HT1080 (cell line): ENCODE results near the gene CTBP2. TPM values are rescaled to one million over a fixed set of nuclear protein-coding genes. Genes with fewer than 3 reads are reported as not detected.

ENCODE experiments used
- DNase-seq: peaks from one replicate; pipeline ENCODE4 v3.0.0-alpha.2; 2015; ENCODE audit warnings: low read depth
- total RNA-seq: library from RNA; depleted of rRNA; stranded (reverse); fragments of >200 nt; shearing (Covaris generic); gene quantifications from 2 replicates; pipeline ENCODE4 v1.2.3, GENCODE V29; 2014

CTBP2 gene
- total RNA-seq, 1 experiment from 2014 or later: 87.9 TPM

DNA sequence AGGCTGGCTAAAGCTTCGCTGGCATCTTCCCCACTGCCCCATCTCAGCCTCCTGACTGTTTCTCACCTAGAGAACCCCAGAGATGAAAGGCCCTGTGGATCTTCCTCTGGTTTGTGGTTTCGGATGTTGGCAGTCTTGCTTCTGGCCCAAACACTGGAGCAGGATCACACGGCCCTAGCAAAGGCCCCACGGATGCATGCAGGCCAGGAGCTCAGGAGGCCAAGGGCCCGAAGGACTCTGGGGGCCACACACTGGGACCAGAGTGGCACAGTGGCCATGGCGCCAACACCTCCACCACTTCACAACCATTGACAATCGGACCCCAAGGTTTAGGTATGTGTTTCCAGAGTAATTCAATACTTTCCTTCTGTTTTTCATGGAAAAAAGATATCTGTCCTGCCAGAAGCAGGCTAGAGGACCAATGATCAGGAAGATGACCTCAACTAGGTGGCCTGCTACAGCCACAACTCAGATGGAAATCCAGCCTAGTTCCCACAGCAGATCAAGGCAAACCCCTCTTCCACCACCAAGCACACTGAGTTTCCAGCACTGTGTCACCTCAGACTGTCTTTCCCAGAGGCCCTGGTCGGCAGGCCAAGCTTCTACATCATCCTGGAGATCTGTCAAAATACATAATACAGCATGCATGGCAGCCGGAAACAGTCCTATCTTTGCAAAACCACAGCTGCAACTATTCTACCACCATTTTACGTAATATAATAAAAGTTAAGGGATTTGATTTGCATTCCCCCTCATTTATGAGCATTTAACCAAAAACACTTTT, 53.0 kb downstream of the CTBP2 start:
- no peak for DNase-seq

- no peak for DNase-seq
These were observed 53.8 kb downstream of the CTBP2 start for GRCh38 chr10:125106586-125106985.

GRCh38 chr10:125105706-125106255, 54.6 kb downstream of the CTBP2 start:
- no peak for DNase-seq

DNA sequence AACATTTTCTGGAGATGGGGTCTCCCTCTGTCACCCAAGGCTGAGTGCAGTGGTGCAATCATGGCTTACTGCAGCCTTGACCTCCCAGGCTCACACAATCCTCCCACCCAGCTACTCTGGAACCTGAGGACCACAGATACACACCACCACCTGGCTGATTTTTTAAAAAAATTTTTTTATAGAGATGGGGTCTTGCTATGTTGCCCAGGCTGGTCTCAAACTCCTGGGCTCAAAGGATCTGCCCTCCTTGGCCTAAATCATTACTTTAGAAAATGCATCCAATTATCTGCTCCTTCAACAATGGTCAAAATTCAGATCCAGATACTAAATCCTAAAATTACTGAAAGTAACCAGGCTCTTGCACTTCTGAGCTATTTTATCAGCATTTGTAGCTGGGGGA, 55.2 kb downstream of the CTBP2 start:
- no peak for DNase-seq

GRCh38 chr10:125104559-125104958, 55.8 kb downstream of the CTBP2 start:
- DNase-seq: no peak

- DNase-seq: no peak
These were observed 56.4 kb downstream of the CTBP2 start for GRCh38 chr10:125103924-125104323.

GRCh38 chr10:125103466-125103865, 56.9 kb downstream of the CTBP2 start:
- DNase-seq: no peak

DNA sequence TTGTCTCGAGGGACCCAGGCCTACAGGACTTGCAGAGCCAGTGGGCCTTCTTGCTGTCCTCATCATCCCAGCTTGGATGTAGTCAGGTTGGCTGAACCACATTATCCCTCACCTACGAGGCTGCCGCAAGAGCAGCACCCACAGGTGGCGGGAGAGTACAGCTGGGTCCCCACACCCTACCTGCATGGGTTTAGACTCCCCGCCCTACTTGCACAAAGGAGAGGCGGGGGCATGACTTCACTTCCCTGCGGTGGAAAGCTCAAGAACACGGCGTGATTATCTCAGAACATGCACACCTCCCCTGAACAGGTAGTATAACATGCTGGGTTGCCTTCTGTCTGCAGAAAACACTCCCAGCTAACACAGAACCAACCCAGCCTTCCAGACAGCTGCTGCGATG, 57.5 kb downstream of the CTBP2 start:
- DNase-seq: no peak

DNA sequence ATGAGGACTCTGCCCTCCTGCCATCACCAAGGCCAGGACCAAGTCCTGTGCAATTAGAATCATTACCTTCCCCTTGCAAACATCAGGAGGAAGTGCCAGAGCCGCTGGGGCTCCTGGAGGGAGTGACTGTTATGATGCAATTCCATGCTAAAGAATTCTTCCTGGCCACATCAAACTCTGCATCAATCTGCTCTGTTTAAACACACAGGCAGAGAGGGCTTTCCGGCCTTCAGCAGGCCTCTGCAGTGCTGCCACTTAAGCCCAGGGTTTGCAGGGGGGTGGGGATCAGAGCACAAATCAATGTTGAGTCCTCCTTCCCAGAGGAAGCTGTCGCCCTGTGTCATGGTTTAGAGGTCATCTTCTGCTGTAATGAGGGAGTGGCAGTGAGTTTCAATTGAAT, 58.1 kb downstream of the CTBP2 start:
- peak; percentile 67 for DNase-seq

- no peak for DNase-seq
These were observed 58.8 kb downstream of the CTBP2 start for GRCh38 chr10:125101581-125101980.

DNA sequence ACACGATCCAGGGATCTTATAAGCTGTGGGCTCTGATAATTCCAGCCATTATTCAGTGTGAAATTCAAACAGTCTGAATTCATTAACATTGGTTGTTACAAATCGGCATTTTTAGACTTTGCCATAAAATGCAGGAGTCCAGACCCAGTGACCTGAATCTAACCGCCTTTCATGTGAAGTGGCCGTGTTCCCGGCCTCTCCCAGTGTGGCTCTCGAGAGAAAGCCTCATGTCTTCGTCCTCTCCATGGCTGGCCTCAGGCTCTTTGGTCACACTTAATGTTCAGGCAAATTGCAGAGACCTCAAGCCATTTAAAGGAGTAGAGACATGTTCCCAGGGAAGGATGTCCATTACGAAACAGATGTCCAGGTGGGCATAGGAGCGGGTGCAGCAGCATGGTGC, 59.3 kb downstream of the CTBP2 start:
- no peak for DNase-seq

- no peak for DNase-seq
These were observed 62.8 kb downstream of the CTBP2 start for GRCh38 chr10:125097409-125098070.

GRCh38 chr10:125096975-125097374, 63.4 kb downstream of the CTBP2 start:
- no peak for DNase-seq

- no peak for DNase-seq
These were observed 64.0 kb downstream of the CTBP2 start for GRCh38 chr10:125096371-125096770.

DNA sequence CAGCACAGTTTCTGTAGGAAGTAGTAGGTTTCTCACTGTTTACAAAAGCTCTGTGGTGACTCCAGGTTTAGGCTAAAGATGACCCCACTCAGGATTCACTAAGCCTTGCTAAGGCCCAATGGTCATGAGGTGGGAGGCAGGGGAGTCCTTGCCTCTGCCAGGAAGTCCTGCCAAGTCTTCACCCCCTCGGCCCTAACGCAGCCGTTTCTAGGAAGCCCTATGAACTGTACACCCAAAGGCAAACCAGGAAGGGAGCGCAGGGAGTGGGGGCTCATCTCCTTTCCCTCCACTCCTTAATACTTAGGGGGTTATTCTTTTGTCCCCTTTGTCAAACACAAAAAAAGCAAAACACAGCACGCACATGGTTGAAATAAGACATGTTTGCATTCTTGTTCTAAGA, 64.6 kb downstream of the CTBP2 start:
- DNase-seq: no peak

DNA sequence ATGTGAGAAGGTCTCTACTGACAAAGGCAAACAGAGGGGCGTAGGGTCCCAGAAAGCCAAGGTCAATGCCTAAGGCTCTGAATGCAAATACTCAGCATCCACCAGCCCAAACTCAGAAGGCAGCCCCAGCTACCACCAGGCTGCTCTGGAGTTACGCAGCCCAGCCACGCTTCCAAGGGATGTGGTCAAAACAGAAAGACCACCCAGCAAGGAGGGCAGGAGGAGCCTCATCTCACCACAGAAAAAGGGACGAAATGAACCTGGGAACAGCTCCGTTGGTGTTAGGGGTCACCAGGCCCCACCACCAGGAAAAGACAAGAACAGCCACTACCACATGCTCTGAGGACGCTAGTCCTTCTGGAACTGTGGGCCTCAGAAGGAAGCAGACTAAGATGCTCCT, 65.1 kb downstream of the CTBP2 start:
- no peak for DNase-seq

DNA sequence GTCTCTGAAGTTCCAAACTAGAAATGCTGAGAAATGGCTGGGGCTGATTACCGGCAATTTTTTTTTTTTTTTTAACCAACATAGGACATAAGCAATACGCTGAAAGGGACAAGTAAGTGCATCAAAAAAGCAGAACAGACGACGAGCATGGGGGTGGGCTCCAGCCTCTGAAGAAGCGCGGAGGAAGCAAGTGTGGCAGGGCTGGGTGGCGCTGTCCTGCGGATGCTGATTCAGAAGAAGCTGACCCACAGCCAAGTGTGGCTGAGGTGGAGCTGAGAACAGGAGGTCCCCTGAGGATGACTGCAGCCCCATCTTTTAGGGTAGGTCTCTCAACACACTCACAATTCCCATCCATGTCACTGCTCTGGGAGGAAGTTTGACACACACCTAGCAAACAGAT, 65.6 kb downstream of the CTBP2 start:
- no peak for DNase-seq

DNA sequence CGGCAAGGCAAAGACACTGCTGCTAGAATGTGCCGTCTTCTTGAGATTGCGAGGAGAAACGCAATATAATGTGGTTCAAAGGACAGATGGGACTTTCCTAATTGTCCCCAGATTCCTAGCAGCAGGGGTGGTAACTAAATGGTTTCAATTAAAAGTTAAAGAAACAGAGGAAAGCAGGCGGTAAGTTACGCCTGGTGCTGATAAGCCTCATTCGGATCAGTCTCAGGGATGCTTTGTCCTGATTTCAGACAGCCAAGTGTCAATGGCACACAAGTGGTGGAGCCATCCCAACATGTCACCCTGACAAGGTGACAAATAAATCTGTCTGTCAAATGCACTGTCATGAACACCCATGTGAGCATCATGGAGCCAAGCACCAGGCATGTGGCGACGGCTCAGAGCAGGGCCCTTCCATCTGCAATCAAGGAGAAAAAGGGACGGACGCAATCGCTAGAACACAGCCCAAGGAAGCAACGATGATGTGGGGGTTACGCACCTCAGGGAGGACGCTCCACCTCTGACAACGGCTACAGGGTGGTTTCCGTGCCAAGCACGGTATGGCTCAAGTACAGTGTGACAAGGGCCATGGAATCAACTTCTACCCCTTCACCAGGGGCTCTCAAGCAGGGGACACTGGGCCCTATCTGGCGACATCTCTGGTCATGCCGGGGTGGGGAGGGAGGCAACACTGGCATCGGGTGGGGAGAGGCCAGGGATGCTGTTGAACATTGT, 66.2 kb downstream of the CTBP2 start:
- DNase-seq: no peak

GRCh38 chr10:125093199-125093973, 67.0 kb downstream of the CTBP2 start:
- DNase-seq: no peak

GRCh38 chr10:125092564-125093031, 67.8 kb downstream of the CTBP2 start:
- DNase-seq: no peak

DNA sequence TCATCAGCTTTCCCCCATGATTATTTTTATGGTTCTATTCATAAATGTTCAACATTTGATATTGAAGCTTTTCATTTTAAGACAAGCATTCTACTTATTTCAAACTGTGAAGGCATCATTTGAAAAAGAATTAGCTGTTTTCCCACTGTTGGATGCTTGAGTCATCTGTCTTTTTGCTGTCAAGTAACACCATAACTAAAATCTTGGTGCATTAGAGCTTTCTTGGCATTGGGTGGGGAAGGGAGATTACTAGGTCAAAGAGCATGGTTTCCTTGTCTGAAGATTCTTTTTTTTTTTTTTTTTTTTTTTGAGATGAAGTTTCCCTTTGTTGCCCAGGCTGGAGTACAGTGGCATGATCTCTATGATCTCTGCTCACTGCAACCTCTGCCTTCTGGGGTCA, 68.5 kb downstream of the CTBP2 start:
- no peak for DNase-seq
